HL-60 (cell line): ENCODE data around the gene LSM2.
A peak's percentile ranks its signal among the peaks of the same experiment; 100 is the strongest.
"Not testable (repeated sequence)": the region's sequence is repeated elsewhere in the genome, so short reads cannot be mapped to it uniquely, and the experiment has no call there.

Experiments used
- DNase-seq, 2 experiments: peaks; one replicate each; pipeline ENCODE4 v3.0.0-alpha.2; 2010 to 2020; ENCODE audit warnings: low read depth in 1 of 2, low spot score in 1 of 2
- H3K27ac ChIP-seq: fragments of 250-450 bp; sonication (Bioruptor Pico); replicated peaks from 2 replicates; pipeline ENCODE4 v1.5.1; 2020; ENCODE audit warnings: mild to moderate bottlenecking, moderate library complexity
- H3K27me3 ChIP-seq: fragments of 250-450 bp; sonication (Bioruptor Pico); 2 replicates; pipeline ENCODE4 v1.5.1; 2021; ENCODE audit warnings: mild to moderate bottlenecking, moderate library complexity; ENCODE audit not compliant: insufficient read depth, poor library complexity, severe bottlenecking
- H3K4me3 ChIP-seq: replicated peaks from 2 replicates; pipeline ENCODE4 v1.5.1; 2011; ENCODE audit warnings: mild to moderate bottlenecking, control low read depth, low read length; ENCODE audit not compliant: insufficient read depth
- GABPA ChIP-seq: IDR thresholded peaks from 2 replicates; pipeline ENCODE4 v1.6.1; 2012; ENCODE audit warnings: low read depth
- POLR2AphosphoS5 ChIP-seq: IDR thresholded peaks from 2 replicates; pipeline ENCODE4 v1.6.1; 2012; ENCODE audit warnings: low read depth
- REST ChIP-seq: IDR thresholded peaks from 2 replicates; pipeline ENCODE4 v1.6.1; 2012; ENCODE audit warnings: low read depth; ENCODE audit not compliant: insufficient replicate concordance
- SPI1 ChIP-seq: IDR thresholded peaks from 2 replicates; pipeline ENCODE4 v1.6.1; 2012; ENCODE audit warnings: low read depth, mild to moderate bottlenecking, borderline replicate concordance
- long read RNA-seq: library from polyadenylated mRNA; unstranded; transcript quantifications from one replicate; pipeline ENCODE4 v2.0.0, GENCODE V29; 2020
- TF ChIP-seq, protein P1 (sequence below): IDR thresholded peaks from one replicate; pipeline ENCODE4 v1.5.1; 2011; ENCODE audit warnings: low read length, control low read depth, inconsistent platforms; ENCODE audit not compliant: insufficient read depth

LSM2 gene
- long read RNA-seq, transcript LSM2-208 (5 exons, 876 nt): major isoform, 75 of 82 reads
- long read RNA-seq, partial matches to known transcripts: 0 of 82 reads
- long read RNA-seq, other reads (novel, unspliced or antisense): 5 of 82 reads

GRCh38 chr6:31806470-31807272 lies at the start of gene LSM2:
Gene LSM2, minus strand, starts transcription at chr6:31806966. Its CDS starts 209 bp downstream, at chr6:31806757.
- TF ChIP-seq REST (no peak), SPI1 (peak; percentile 97), POLR2AphosphoS5 (peak; percentile 80)
- H3K27ac ChIP-seq: peak within 1 kb of the TSS; percentile 81
- DNase-seq: peak; percentile 96
- no peaks in the 10 kb centered on the region for H3K27me3 ChIP-seq
- peak within 1 kb of the TSS; percentile 75 for H3K4me3 ChIP-seq

DNA sequence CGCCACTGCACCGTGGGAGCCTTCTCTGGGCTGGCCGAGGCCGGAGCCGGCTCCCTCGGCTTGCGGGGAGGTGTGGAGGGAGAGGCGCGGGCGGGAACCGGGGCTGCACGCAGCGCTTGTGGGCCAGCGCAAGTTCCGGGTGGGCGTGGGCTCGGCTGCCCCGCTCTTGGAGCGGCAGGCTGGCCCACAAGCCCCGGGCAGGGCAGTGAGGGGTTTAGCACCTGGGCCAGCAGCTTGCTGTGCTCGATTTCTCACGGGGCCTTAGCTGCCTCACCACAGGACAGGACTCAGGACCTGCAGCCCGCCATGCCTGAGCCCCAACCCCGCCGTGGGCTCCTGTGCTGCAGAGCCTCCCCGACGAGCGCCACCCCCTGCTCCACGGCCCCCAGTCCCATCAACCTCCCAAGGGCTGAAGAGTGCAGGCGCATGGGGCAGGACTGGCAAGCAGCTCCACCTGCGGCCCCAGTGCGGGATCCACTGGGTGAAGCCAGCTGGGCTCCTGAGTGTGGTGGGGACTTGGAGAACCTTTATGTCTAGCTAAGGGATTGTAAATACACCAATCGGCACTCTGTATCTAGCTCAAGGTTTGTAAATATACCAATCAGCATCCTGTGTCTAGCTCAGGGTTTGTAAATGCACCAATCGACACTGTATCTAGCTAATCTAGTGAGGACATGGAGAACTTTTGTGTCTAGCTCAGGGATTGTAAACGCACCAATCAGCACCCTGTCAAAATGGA lies 45.4 kb upstream of the LSM2 start:
- DNase-seq, H3K27ac ChIP-seq: not testable (repeated sequence)

DNA sequence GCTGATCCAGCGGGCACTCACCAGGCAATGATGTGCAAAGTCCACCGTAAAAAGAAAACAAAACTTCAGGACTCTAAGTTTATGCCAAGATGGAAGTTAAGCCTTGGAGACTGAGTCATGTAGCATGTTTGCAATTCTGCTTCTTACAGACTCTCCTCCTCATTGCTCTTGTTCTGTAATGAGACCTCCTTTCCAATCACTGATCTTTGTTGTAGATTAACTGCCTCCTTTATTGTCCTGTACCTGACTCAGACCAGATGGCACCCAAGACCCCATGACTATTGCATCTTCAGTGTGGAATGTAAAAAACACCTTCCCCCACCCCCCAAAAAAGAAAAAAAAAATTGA lies 44.7 kb upstream of the LSM2 start:
- H3K4me3 ChIP-seq: no peak overlapping the region
- TF ChIP-seq REST: no peak
- TF ChIP-seq, protein P1, sequence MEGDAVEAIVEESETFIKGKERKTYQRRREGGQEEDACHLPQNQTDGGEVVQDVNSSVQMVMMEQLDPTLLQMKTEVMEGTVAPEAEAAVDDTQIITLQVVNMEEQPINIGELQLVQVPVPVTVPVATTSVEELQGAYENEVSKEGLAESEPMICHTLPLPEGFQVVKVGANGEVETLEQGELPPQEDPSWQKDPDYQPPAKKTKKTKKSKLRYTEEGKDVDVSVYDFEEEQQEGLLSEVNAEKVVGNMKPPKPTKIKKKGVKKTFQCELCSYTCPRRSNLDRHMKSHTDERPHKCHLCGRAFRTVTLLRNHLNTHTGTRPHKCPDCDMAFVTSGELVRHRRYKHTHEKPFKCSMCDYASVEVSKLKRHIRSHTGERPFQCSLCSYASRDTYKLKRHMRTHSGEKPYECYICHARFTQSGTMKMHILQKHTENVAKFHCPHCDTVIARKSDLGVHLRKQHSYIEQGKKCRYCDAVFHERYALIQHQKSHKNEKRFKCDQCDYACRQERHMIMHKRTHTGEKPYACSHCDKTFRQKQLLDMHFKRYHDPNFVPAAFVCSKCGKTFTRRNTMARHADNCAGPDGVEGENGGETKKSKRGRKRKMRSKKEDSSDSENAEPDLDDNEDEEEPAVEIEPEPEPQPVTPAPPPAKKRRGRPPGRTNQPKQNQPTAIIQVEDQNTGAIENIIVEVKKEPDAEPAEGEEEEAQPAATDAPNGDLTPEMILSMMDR: no peak
- TF ChIP-seq SPI1: no peak
- TF ChIP-seq POLR2AphosphoS5: no peak

More for the DNA sequence above, 45.4 kb upstream of the LSM2 start:
- not testable (repeated sequence) for H3K4me3 ChIP-seq, H3K27me3 ChIP-seq

DNA sequence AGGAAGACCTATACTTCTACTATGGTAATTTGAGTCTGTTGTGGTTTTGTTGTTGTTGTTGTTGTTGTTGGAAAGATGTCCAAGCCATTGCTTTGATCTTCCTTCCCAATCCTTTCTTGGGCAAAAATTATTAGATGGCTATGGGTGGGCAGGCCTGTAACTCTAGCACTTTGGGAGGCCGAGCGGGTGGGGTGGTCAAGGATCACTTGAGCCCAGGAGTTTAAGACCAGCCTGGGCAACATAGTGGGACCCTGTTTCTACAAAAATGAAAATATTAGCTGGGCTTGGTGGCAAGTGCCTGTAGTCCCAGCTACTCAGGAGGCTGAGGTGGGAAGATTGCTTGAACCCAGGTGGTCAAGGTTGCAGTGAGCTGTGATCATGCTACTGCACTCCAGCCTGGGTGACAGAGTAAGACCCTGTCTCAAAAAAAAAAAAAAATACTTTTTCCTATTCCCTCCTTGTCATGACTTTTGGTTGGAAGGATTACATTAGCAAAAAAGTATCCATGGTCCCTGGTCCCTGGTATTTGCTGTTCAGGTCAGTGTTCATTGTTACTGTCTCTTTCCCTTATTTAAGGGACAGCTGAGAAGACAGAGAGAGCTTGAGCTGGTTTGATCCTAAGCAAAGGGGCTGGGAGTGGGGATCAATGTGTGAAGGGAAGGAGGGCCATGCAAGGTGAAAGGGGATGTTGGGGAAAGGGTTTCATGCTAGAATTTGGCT lies 44.2 kb upstream of the LSM2 start:
- H3K4me3 ChIP-seq: no peak overlapping the region
- no peaks in the 10 kb centered on the region for H3K27me3 ChIP-seq
- DNase-seq: no peak
- TF ChIP-seq POLR2AphosphoS5: no peak
- TF ChIP-seq, protein P1: no peak
- TF ChIP-seq GABPA: no peak
- no peak for TF ChIP-seq REST
- no peak for TF ChIP-seq SPI1
- no peak overlapping the region for H3K27ac ChIP-seq

More for the DNA sequence above, 44.7 kb upstream of the LSM2 start:
- no peak for DNase-seq
- Histone ChIP-seq H3K27me3 (no peaks in the 10 kb centered on the region), H3K27ac (no peak overlapping the region)
